ENCODE data around the gene PRPF31. TPM values are rescaled to one million over a fixed set of nuclear protein-coding genes. Genes with fewer than 3 reads are reported as not detected.

PRPF31 gene
- total RNA-seq, 1 experiment from 2014 or later, result 59.7 TPM

DNA sequence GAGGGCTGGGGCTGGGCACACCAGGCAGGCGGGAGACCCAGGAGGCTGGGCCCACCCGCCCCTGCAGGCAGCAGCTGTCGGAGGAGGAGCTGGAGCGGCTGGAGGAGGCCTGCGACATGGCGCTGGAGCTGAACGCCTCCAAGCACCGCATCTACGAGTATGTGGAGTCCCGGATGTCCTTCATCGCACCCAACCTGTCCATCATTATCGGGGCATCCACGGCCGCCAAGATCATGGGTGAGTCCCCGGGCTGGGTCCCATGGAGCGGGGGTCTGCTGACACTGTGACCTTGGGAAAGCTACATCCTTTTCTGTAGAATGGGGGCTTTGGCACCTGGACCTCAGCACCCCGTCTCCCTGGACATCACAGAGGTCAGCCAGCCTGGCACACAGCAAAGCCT, 8.1 kb downstream of the PRPF31 start:
- peaks cover 63% of the 10 kb centered on the region for H3K36me3 Mint-ChIP-seq (ENCODE audit: insufficient read depth, unreplicated experiment)
- BruUV-seq (replicated peaks), result no TSS peak
- POLR2A ChIA-PET, result interaction anchor here (0.9 to 1.4 kb wide), 2 partner anchors 8 to 13 kb away, joined by 3 to 4 read pairs; partner anchors contain the start of genes CNOT3, PRPF31 and TFPT

GRCh38 chr19:54124393-54124792, 8.8 kb downstream of the PRPF31 start:
- H3K27me3 Mint-ChIP-seq (ENCODE audit: insufficient read depth, unreplicated experiment), result no peaks in the 10 kb centered on the region
- H3K9me3 Mint-ChIP-seq (ENCODE audit: unreplicated experiment), result no peaks in the 10 kb centered on the region
- H3K4me1 Mint-ChIP-seq (ENCODE audit: insufficient read depth, unreplicated experiment), result no peaks in the 10 kb centered on the region
- no TSS peak for BruUV-seq (replicated peaks)
- H3K4me3 Mint-ChIP-seq (ENCODE audit: unreplicated experiment), result no peak overlapping the region
- intact Hi-C loops (cut with micrococcal nuclease), result no loop called here
- DNase-seq (ENCODE audit: unreplicated experiment), result no peak
- TF ChIP-seq, protein P1, sequence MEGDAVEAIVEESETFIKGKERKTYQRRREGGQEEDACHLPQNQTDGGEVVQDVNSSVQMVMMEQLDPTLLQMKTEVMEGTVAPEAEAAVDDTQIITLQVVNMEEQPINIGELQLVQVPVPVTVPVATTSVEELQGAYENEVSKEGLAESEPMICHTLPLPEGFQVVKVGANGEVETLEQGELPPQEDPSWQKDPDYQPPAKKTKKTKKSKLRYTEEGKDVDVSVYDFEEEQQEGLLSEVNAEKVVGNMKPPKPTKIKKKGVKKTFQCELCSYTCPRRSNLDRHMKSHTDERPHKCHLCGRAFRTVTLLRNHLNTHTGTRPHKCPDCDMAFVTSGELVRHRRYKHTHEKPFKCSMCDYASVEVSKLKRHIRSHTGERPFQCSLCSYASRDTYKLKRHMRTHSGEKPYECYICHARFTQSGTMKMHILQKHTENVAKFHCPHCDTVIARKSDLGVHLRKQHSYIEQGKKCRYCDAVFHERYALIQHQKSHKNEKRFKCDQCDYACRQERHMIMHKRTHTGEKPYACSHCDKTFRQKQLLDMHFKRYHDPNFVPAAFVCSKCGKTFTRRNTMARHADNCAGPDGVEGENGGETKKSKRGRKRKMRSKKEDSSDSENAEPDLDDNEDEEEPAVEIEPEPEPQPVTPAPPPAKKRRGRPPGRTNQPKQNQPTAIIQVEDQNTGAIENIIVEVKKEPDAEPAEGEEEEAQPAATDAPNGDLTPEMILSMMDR (IDR thresholded peaks at IDR 0.05; ENCODE audit: unreplicated experiment), result no peak
- no peak overlapping the region for H3K27ac Mint-ChIP-seq (ENCODE audit: low read depth, unreplicated experiment)
- H3K36me3 Mint-ChIP-seq (ENCODE audit: insufficient read depth, unreplicated experiment), result peaks cover 63% of the 10 kb centered on the region
- ChIA-PET POLR2A (interaction anchor here (1.4 kb wide), 1 partner anchor 13 kb away, joined by 4 read pairs; the partner anchor contains the start of gene CNOT3), CTCF (no interaction called here)

More for the DNA sequence above, 8.1 kb downstream of the PRPF31 start:
- Mint-ChIP-seq H3K4me3 (ENCODE audit: unreplicated experiment) (no peak overlapping the region), H3K27me3 (ENCODE audit: insufficient read depth, unreplicated experiment) (no peaks in the 10 kb centered on the region), H3K27ac (ENCODE audit: low read depth, unreplicated experiment) (no peak overlapping the region), H3K9me3 (ENCODE audit: unreplicated experiment) (no peaks in the 10 kb centered on the region), H3K4me1 (ENCODE audit: insufficient read depth, unreplicated experiment) (no peaks in the 10 kb centered on the region)
- intact Hi-C loops (cut with micrococcal nuclease), result no loop called here
- no peak for DNase-seq (ENCODE audit: unreplicated experiment)
- TF ChIP-seq, protein P1 (IDR thresholded peaks at IDR 0.05; ENCODE audit: unreplicated experiment), result no peak
- CTCF ChIA-PET, result interaction anchor here (0.6 to 1.3 kb wide), 2 partner anchors 45 to 1374 kb away, joined by 3 read pairs; no protein-coding TSS in a partner anchor

GRCh38 chr19:54125713-54126112, 10.2 kb downstream of the PRPF31 start:
- no peak for DNase-seq (ENCODE audit: unreplicated experiment)
- no peaks in the 10 kb centered on the region for H3K4me1 Mint-ChIP-seq (ENCODE audit: insufficient read depth, unreplicated experiment)

DNA sequence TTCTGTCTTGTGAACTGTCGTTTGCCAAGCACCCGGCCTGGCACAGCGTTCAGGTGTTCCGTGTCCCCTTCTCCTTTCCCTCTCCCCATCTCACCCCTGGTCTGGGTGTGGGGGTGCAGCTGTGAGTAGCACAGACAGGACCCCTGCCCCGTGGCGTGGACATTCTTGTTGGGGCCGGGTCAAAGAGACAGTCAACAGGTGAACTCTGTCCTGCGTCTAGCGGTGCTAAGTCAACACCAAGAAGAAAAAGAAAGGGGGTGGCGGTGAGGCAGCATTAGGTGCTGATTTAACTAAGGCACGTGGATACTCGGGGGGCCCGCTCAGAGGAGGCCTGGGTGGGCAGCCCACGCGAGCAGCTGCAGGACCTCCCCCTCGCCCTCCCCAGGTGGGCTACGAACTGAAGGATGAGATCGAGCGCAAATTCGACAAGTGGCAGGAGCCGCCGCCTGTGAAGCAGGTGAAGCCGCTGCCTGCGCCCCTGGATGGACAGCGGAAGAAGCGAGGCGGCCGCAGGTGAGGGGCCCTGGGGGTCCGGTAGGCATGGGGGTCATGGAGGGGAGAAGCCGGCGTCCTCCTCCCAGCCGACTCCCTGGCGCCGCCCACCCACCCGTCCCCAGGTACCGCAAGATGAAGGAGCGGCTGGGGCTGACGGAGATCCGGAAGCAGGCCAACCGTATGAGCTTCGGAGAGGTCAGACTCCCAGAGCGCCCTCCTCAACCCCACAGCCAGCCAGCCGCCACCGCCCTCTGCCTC, 12.3 kb downstream of the PRPF31 start:
- CTCF ChIA-PET, result no interaction called here
- TF ChIP-seq, protein P1 (IDR thresholded peaks at IDR 0.05; ENCODE audit: unreplicated experiment), result no peak

More at GRCh38 chr19:54125713-54126112, 10.2 kb downstream of the PRPF31 start:
- Mint-ChIP-seq H3K4me3 (ENCODE audit: unreplicated experiment) (no peak overlapping the region), H3K36me3 (ENCODE audit: insufficient read depth, unreplicated experiment) (peaks cover 57% of the 10 kb centered on the region), H3K9me3 (ENCODE audit: unreplicated experiment) (no peaks in the 10 kb centered on the region), H3K27ac (ENCODE audit: low read depth, unreplicated experiment) (no peak overlapping the region), H3K27me3 (ENCODE audit: insufficient read depth, unreplicated experiment) (no peaks in the 10 kb centered on the region)
- POLR2A ChIA-PET, result no interaction called here
- no TSS peak for BruUV-seq (replicated peaks)
- TF ChIP-seq, protein P1 (IDR thresholded peaks at IDR 0.05; ENCODE audit: unreplicated experiment), result no peak
- intact Hi-C loops (cut with micrococcal nuclease), result no loop called here
- CTCF ChIA-PET, result no interaction called here

More for the DNA sequence above, 12.3 kb downstream of the PRPF31 start:
- H3K27ac Mint-ChIP-seq (ENCODE audit: low read depth, unreplicated experiment), result no peak overlapping the region
- DNase-seq (ENCODE audit: unreplicated experiment), result no peak
- no peak overlapping the region for H3K4me3 Mint-ChIP-seq (ENCODE audit: unreplicated experiment)
- peaks cover 50% of the 10 kb centered on the region for H3K36me3 Mint-ChIP-seq (ENCODE audit: insufficient read depth, unreplicated experiment)
- BruUV-seq (replicated peaks), result no TSS peak
- intact Hi-C loops (cut with micrococcal nuclease), result no loop called here
- H3K27me3 Mint-ChIP-seq (ENCODE audit: insufficient read depth, unreplicated experiment), result no peaks in the 10 kb centered on the region
- H3K4me1 Mint-ChIP-seq (ENCODE audit: insufficient read depth, unreplicated experiment), result no peaks in the 10 kb centered on the region
- POLR2A ChIA-PET, result no interaction called here
- no peaks in the 10 kb centered on the region for H3K9me3 Mint-ChIP-seq (ENCODE audit: unreplicated experiment)
